NCI-H748 (cell line): ENCODE results near the gene ZFP91.

ENCODE experiments used
- DNase-seq: peaks from one replicate; lab custom pipeline; 2025; ENCODE audit not compliant: unreplicated experiment; lab: John Stamatoyannopoulos, UW

ZFP91 gene

DNA sequence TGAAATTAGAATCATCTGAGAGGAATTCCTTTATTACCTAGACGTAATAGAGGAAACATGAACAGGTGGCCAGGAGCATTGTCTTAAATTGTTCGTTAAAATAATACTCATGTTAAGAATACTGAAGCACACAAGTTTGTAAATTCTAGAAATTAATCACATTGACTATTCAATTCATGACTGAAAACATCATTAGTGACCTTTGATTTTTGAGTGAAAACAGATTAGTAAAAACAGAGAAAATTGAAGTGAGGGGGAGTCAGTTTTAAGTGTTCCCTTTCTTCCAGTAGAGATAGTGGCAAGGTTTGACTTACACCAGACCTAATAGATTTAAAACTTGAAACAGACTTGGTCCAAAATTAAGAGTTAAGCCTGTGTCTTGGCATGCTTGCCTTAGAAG is 1.4 kb downstream of the ZFP91 start:
- DNase-seq = no peak

DNA sequence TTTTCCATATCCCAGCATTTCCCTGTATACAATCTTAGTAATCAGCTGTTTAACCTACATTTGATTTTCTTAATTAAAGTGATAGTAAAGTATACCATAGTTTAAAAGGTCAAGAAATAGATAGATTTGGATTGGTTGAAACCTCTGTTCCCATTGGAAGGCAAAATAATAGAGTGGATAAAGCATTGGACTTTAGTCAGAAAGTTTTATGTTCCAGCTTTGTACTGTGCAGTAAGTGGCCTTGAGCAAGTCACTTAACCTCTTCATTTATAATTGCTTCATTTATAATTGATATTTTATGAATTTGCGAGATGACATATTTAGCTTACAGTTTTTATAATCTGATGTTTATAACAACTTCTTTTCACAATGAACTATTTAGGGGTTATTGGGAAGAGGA is 3.6 kb downstream of the ZFP91 start:
- DNase-seq = no peak

DNA sequence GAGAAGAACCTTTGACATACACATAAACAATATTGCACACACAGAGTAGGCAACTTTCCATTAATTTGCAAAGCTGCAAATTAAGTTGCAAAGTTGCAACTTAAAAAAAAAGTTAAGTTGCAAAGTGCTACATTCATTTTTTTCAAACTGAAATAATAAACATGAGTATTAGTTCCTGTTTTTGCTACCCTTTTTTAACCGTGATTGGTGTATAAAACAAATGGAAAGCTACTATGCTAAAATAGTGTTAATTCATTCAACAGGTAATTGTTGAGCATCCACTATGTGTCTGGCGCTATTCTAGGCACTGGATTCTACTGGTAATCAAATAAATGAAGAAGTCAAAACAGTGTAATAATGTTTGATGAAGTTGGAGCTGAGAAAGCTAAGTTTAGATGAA is 8.1 kb downstream of the ZFP91 start:
- DNase-seq = no peak

DNA sequence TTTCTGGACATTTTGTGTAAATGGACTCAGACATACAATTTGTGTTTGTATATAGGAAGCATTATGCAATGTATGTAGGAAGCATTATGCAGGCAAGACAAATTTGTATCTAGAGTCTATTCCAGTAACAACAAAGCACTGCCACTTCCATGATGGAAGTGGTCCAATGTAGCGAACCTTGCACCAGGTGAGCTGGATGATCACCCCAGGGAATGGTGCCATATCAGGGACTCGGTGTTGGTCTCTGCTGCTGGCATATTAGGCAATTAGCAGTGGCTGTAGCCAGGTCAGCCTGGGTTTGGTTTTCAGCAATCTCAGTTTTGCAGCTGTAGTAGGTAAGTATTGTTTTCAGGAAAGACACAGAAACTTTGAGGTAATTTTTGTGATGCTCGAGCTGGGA is 12.8 kb downstream of the ZFP91 start:
- no peak for DNase-seq

- DNase-seq = peak; percentile 41
Observed at GRCh38 chr11:58592760-58593472, 14.1 kb downstream of the ZFP91 start.

DNA sequence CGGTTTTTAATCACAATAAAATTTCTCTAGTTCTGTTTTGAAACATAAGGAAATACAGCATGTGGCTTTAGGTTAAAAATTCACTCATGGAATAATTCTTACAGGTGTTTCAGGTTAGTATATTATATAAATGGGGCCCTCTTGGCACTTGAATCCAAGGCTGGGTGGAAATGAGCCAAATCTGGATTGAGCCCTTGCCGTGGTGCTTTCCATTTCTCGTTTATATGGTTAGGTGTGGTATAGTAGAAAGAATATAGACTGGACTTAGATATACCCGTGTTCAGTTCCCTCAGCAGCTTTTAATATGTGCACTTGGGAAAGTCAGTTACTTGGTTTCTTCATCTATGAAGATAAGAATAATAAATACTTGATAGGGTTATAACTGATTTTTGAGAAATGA is 16.0 kb downstream of the ZFP91 start:
- no peak for DNase-seq

GRCh38 chr11:58596621-58597020 is 17.8 kb downstream of the ZFP91 start:
- DNase-seq = no peak

DNA sequence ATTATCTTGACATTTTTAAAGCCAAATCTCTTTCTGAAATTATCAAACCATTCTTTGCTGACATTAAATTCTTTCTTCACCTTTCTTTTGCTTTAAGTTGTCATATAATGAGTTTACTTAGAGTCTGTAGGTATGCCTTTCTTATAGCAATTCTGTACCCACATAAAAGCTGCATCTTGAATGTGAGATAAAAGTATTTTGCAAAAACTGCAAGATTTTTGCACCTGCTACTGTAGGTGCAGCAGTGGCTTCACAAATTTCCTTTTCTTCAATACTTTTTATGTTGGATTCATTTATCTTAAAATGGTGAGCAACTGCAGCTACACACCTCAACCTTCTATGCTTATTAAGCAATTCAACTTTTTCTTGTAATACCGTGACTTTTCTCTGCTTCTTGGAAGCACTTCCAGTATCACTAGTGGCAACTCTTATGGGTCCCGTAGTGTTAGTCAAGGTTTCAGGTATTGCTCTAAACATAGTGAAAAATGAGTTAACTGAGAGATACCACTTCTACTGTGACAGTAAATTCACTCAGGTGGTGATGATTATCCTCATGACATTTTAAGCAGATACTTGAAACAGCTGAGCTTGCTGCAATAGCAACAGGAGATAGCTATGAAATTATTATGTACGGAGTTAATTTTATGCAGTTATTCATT is 18.8 kb downstream of the ZFP91 start:
- no peak for DNase-seq

DNA sequence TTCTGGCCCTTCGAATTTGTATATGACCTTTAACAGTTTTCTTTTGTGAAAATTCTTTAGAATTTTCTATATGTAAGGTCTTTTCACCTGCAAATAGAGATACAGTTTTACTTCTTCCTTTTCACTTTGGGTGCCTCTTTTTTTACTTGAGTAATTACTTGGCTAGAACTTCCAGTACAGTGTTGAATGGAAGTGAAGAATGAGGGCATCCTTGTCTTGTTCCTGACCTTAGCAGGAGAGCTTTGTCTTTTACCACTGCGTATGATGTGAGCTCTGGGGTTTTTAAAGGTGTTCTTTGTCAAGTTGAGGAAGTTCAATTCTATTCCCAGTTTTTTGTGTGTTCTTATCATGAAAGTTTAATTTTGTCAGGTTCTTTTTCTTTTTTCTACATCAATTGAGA is 21.6 kb downstream of the ZFP91 start:
- DNase-seq = no peak

- no peak for DNase-seq
Observed at GRCh38 chr11:58606930-58607714, 28.3 kb downstream of the ZFP91 start.

DNA sequence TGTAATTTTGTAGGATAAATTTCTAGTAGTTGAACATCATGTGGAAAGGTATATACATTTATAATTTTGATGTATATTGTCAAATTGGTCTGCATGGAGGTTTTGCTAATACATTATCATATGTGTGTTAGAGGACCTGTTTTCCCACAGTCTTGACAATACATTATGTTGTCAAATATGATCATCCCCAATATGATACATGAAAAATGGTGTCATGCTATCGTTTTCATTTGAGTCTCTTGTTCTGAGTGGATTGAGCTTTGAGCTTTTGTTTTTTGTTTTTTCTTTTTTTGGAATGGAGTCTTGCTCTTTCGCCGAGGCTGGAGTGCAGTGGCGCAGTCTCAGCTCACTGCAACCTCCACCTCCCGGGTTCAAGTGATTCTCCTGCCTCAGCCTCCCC is 29.5 kb downstream of the ZFP91 start:
- DNase-seq = no peak

DNA sequence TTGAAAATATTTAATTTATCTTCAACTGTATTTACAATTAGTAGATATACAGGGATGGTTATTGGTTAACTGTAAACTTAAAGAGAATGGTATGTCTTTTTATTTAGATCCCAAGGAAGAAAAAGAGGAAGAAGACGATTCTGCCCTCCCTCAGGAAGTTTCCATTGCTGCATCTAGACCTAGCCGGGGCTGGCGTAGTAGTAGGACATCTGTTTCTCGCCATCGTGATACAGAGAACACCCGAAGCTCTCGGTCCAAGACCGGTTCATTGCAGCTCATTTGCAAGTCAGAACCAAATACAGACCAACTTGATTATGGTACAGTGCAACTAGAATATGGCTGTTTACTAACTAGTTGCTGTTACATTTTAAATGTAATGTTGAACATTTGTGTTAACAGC is 30.9 kb downstream of the ZFP91 start:
- DNase-seq = no peak

- no peak for DNase-seq
Observed at GRCh38 chr11:58613228-58613627, 34.4 kb downstream of the ZFP91 start.

- DNase-seq = no peak
Observed at GRCh38 chr11:58615559-58615958, 36.7 kb downstream of the ZFP91 start.

DNA sequence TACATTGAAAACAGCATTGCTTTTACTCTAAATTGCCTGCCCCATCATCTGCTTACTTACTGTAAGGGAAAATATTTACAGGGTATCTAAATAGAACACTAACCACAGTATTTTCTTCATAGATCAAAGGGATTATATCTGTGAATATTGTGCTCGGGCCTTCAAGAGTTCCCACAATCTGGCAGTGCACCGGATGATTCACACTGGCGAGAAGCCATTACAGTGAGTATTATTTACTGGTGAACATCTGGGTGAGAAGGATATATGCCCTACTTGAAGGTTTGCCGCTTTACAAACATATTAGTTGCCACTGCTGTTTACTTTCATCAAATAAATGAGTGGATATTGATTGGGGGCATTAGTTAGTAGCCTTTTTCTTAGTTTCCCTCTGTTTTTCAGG is 37.7 kb downstream of the ZFP91 start:
- no peak for DNase-seq

GRCh38 chr11:58617976-58618557 is 39.2 kb downstream of the ZFP91 start:
- no peak for DNase-seq

GRCh38 chr11:58621586-58622262 is 42.9 kb downstream of the ZFP91 start:
- DNase-seq = no peak

DNA sequence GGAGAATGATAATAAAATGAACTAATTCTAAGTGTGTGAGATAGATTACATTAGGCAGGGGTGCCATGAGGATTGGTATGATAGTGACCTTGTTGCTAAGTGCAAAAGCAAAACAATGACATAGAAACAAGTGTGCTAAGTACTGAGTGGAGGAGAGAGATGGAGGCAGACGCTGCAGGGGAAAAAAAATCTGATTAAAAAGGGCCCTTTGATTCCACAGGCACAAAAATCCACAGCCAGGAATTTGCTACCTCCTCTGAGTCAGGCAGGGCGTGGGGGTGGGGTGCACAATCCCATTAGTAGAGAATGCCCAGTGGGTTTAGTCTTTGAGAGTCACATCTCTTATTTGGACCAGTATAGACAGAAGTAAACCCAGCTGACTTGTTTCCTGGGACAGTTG is 43.5 kb downstream of the ZFP91 start, which contains the start of gene CNTF:
CNTF (plus strand) TSS at position 322 of the 400 bp plus-strand sequence. CDS start 88 bp downstream, outside the sequence.
- no peak for DNase-seq

- no peak for DNase-seq
Observed at GRCh38 chr11:58625086-58625485, 46.2 kb downstream of the ZFP91 start.

DNA sequence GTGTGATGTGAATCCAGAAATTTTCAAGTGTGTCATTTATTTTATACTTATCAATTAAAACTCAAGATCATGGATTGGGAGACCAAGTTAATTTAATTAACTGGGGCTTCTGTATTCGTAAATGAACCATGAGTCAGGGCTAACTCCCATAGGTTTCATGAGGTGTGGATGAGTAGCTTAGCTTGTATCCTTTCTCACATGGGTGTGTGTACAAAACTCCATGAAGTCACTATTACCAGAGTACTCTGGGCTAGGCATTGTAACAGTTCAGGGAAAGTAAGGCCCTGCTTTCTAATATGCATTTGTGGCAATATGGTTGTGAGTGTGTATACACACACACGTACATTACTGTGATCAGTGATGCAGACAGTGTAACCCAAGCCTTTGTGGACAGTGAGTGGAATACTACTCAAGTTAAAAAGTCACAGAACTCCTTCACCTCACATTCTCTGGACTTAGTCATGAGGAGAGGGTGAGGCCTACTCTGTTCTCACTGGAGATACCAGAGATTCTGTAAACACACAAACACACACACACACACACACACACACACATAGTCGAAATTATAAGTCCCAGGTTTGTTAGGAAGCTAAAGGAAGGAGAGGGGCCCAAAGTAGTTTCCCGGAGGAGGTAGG is 47.1 kb downstream of the ZFP91 start:
- no peak for DNase-seq
